GM12872 (cell line): ENCODE measurements around the gene MOB3C.

ENCODE experiments used
- CTCF ChIP-seq: IDR thresholded peaks from 3 replicates; pipeline ENCODE4 v1.5.1; 2011; ENCODE audit warnings: low read depth, mild to moderate bottlenecking, low read length, moderate library complexity; ENCODE audit not compliant: insufficient read depth

Gene MOB3C

GRCh38 chr1:46587069-46587468 lies 29.5 kb downstream of the MOB3C start:
- TF ChIP-seq CTCF = no peak

- no peak for TF ChIP-seq CTCF
These were observed 31.2 kb downstream of the MOB3C start for GRCh38 chr1:46585312-46585938.

- no peak for TF ChIP-seq CTCF
These were observed 33.1 kb downstream of the MOB3C start for GRCh38 chr1:46583494-46583893.

GRCh38 chr1:46582972-46583371 lies 33.6 kb downstream of the MOB3C start:
- TF ChIP-seq CTCF = no peak

- no peak for TF ChIP-seq CTCF
These were observed 34.7 kb downstream of the MOB3C start for GRCh38 chr1:46581681-46582455.

GRCh38 chr1:46580140-46580903 lies 36.3 kb downstream of the MOB3C start:
- no peak for TF ChIP-seq CTCF

GRCh38 chr1:46577671-46578070 lies 38.9 kb downstream of the MOB3C start:
- no peak for TF ChIP-seq CTCF
